Liver (tissue), 3 donors: ENCODE results near the gene PFN3.

Source experiments
- CTCF ChIP-seq: fragments of 150-350 bp; IDR thresholded peaks from 2 replicates; pipeline ENCODE4 v1.5.1; 2017; ENCODE audit warnings: improper control_type of control experiment, low read depth, low read length; ENCODE audit not compliant: missing input control
- HNF4A ChIP-seq, 2 donors: conservative IDR thresholded peaks; 2 replicates each; pipeline ENCODE4 v1.6.1; 2016; ENCODE audit warnings: antibody characterized with exemption in 2 of 2, mild to moderate bottlenecking in 2 of 2
- HNF4G ChIP-seq: IDR thresholded peaks from 2 replicates; pipeline ENCODE4 v1.6.1; 2016; ENCODE audit warnings: antibody characterized with exemption
- MAX ChIP-seq: IDR thresholded peaks from 2 replicates; pipeline ENCODE4 v1.6.1; 2016; ENCODE audit warnings: antibody characterized with exemption
- RAD21 ChIP-seq, 2 donors: IDR thresholded peaks; 2 replicates each; pipeline ENCODE4 v1.6.1; 2016; ENCODE audit warnings: antibody characterized with exemption in 2 of 2, mild to moderate bottlenecking in 2 of 2
- TAF1 ChIP-seq: conservative IDR thresholded peaks from 2 replicates; pipeline ENCODE4 v1.6.1; 2016; ENCODE audit warnings: antibody characterized with exemption, mild to moderate bottlenecking
- YY1 ChIP-seq: IDR thresholded peaks from 2 replicates; pipeline ENCODE4 v1.6.1; 2016; ENCODE audit warnings: antibody characterized with exemption, mild to moderate bottlenecking
- TF ChIP-seq, protein P1 (sequence below): IDR thresholded peaks from 2 replicates; pipeline ENCODE4 v1.6.1; 2016; ENCODE audit warnings: antibody characterized with exemption
- TF ChIP-seq, protein P2 (sequence below): IDR thresholded peaks from 2 replicates; pipeline ENCODE4 v1.6.1; 2016; ENCODE audit warnings: antibody characterized with exemption, mild to moderate bottlenecking
- donor health status: healthy.
- donor health status: healthy.

- no peak for TF ChIP-seq CTCF
- no peak for TF ChIP-seq YY1
- no peak for TF ChIP-seq MAX
- TF ChIP-seq HNF4G: no peak
- TF ChIP-seq, protein P1, sequence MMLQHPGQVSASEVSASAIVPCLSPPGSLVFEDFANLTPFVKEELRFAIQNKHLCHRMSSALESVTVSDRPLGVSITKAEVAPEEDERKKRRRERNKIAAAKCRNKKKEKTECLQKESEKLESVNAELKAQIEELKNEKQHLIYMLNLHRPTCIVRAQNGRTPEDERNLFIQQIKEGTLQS: no peak
- no peak for TF ChIP-seq HNF4A (conservative IDR thresholded peaks at IDR 0.05)
- TF ChIP-seq TAF1: no peak
- TF ChIP-seq, protein P2, sequence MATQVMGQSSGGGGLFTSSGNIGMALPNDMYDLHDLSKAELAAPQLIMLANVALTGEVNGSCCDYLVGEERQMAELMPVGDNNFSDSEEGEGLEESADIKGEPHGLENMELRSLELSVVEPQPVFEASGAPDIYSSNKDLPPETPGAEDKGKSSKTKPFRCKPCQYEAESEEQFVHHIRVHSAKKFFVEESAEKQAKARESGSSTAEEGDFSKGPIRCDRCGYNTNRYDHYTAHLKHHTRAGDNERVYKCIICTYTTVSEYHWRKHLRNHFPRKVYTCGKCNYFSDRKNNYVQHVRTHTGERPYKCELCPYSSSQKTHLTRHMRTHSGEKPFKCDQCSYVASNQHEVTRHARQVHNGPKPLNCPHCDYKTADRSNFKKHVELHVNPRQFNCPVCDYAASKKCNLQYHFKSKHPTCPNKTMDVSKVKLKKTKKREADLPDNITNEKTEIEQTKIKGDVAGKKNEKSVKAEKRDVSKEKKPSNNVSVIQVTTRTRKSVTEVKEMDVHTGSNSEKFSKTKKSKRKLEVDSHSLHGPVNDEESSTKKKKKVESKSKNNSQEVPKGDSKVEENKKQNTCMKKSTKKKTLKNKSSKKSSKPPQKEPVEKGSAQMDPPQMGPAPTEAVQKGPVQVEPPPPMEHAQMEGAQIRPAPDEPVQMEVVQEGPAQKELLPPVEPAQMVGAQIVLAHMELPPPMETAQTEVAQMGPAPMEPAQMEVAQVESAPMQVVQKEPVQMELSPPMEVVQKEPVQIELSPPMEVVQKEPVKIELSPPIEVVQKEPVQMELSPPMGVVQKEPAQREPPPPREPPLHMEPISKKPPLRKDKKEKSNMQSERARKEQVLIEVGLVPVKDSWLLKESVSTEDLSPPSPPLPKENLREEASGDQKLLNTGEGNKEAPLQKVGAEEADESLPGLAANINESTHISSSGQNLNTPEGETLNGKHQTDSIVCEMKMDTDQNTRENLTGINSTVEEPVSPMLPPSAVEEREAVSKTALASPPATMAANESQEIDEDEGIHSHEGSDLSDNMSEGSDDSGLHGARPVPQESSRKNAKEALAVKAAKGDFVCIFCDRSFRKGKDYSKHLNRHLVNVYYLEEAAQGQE: no peak
- no peak for TF ChIP-seq RAD21 (IDR thresholded peaks at IDR 0.05)
Observed at GRCh38 chr5:177355162-177355867, 45.1 kb downstream of the PFN3 start.
